COR-L47 (cell line): Measurements from ENCODE around the gene RILPL2.
"Not testable (repeated sequence)": the region's sequence is repeated elsewhere in the genome, so short reads cannot be mapped to it uniquely, and the experiment has no call there.

Experiments
- DNase-seq: peaks from one replicate; lab custom pipeline; 2025; lab: John Stamatoyannopoulos, UW

RILPL2 gene

GRCh38 chr12:123436017-123436964, at the start of gene RILPL2:
Gene RILPL2, minus strand, starts transcription at chr12:123436684. Its CDS starts 264 bp downstream, at chr12:123436420.
- peak; percentile 7 for DNase-seq

- DNase-seq, result no peak
These were observed 49.3 kb upstream of the RILPL2 start for GRCh38 chr12:123485756-123486155.

GRCh38 chr12:123483602-123484248, 47.2 kb upstream of the RILPL2 start:
- no peak for DNase-seq

GRCh38 chr12:123482876-123483275, 46.4 kb upstream of the RILPL2 start:
- DNase-seq, result no peak

- DNase-seq, result not testable (repeated sequence)
These were observed 44.8 kb upstream of the RILPL2 start for GRCh38 chr12:123481251-123481650.

GRCh38 chr12:123479442-123480180, 43.1 kb upstream of the RILPL2 start:
- DNase-seq, result no peak

GRCh38 chr12:123478762-123479161, 42.3 kb upstream of the RILPL2 start:
- DNase-seq, result no peak

- no peak for DNase-seq
These were observed 41.6 kb upstream of the RILPL2 start for GRCh38 chr12:123478069-123478468.

GRCh38 chr12:123475246-123475703, 38.8 kb upstream of the RILPL2 start:
- DNase-seq, result no peak

GRCh38 chr12:123474485-123475245, 38.2 kb upstream of the RILPL2 start:
- DNase-seq, result no peak

- no peak for DNase-seq
These were observed 36.0 kb upstream of the RILPL2 start for GRCh38 chr12:123472438-123472849.

GRCh38 chr12:123471374-123472068, 35.0 kb upstream of the RILPL2 start:
- no peak for DNase-seq

- no peak for DNase-seq
These were observed 33.5 kb upstream of the RILPL2 start for GRCh38 chr12:123469978-123470377.

GRCh38 chr12:123468786-123469185, 32.3 kb upstream of the RILPL2 start:
- no peak for DNase-seq

GRCh38 chr12:123465084-123465483, 28.6 kb upstream of the RILPL2 start:
- DNase-seq, result no peak

GRCh38 chr12:123463174-123463573, 26.7 kb upstream of the RILPL2 start:
- not testable (repeated sequence) for DNase-seq

GRCh38 chr12:123457980-123458779, 21.7 kb upstream of the RILPL2 start, which contains the start of gene SNRNP35:
Gene SNRNP35, plus strand, starts transcription at chr12:123458139. Its CDS starts 7,402 bp downstream, at chr12:123465541.
- peak; percentile 72 for DNase-seq

GRCh38 chr12:123453165-123453564, 16.7 kb upstream of the RILPL2 start:
- no peak for DNase-seq

- DNase-seq, result not testable (repeated sequence)
These were observed 15.7 kb upstream of the RILPL2 start for GRCh38 chr12:123452276-123452550.

GRCh38 chr12:123450636-123451035, 14.2 kb upstream of the RILPL2 start:
- no peak for DNase-seq
